MCF 10A (cell line): ENCODE measurements around the gene WWOX. TPM values are rescaled to one million over a fixed set of nuclear protein-coding genes. Genes with fewer than 3 reads are reported as not detected.

Experiments used
- BruUV-seq: library from RNA; stranded (reverse); fragments of 400-500 nt; replicated peaks from 2 replicates; lab custom pipeline; 2021; lab: Mats Ljungman, UMichigan
- CTCF ChIA-PET: fragments of 300-600 bp; sonication (Branson Sonifier 250); formaldehyde crosslinking; extraction: SDS; loops from one replicate; lab custom pipeline; 2021; ENCODE audit warnings: antibody characterized with exemption, inconsistent platforms; lab: Yijun Ruan, JAX
- POLR2A ChIA-PET: fragments of 300-600, 350-650 bp; sonication (Branson Sonifier 250); formaldehyde crosslinking; extraction: SDS; loops from one replicate; lab custom pipeline; 2020; ENCODE audit warnings: antibody characterized with exemption, inconsistent platforms; lab: Yijun Ruan, JAX
- DNase-seq: peaks from one replicate; pipeline ENCODE4 v3.0.0-alpha.2; 2018; ENCODE audit not compliant: unreplicated experiment
- H3K27ac Mint-ChIP-seq: one replicate; pipeline ENCODE4 v1.8.0; 2022; ENCODE audit warnings: mild to moderate bottlenecking, low read depth, mixed read lengths; ENCODE audit not compliant: unreplicated experiment
- H3K27me3 Mint-ChIP-seq: one replicate; pipeline ENCODE4 v1.8.0; 2022; ENCODE audit warnings: mixed read lengths; ENCODE audit not compliant: insufficient read depth, unreplicated experiment
- H3K36me3 Mint-ChIP-seq: one replicate; pipeline ENCODE4 v1.8.0; 2022; ENCODE audit warnings: mild to moderate bottlenecking, moderate library complexity, mixed read lengths; ENCODE audit not compliant: insufficient read depth, unreplicated experiment
- H3K4me1 Mint-ChIP-seq: one replicate; pipeline ENCODE4 v1.8.0; 2022; ENCODE audit warnings: mixed read lengths; ENCODE audit not compliant: insufficient read depth, unreplicated experiment
- H3K4me3 Mint-ChIP-seq: one replicate; pipeline ENCODE4 v1.8.0; 2022; ENCODE audit warnings: mild to moderate bottlenecking, moderate library complexity, mixed read lengths; ENCODE audit not compliant: unreplicated experiment
- H3K9me3 Mint-ChIP-seq: one replicate; pipeline ENCODE4 v1.8.0; 2022; ENCODE audit warnings: mixed read lengths; ENCODE audit not compliant: unreplicated experiment
- intact Hi-C: fragments of 100-400 bp; cut with micrococcal nuclease; formaldehyde crosslinking; loops from 2 replicates; pipeline ENCODE4 v1.14.1; 2022
- total RNA-seq: library from RNA; stranded (reverse); gene quantifications from 2 replicates; pipeline ENCODE4 v1.2.3, GENCODE V29; 2022
- TF ChIP-seq, protein P1 (sequence below): fragments of 200-600 bp; IDR thresholded peaks from one replicate; pipeline ENCODE4 v1.8.0; 2022; ENCODE audit warnings: antibody characterized with exemption, mild to moderate bottlenecking; ENCODE audit not compliant: unreplicated experiment

The WWOX gene
- total RNA-seq, 1 experiment from 2014 or later: 18.1 TPM

DNA sequence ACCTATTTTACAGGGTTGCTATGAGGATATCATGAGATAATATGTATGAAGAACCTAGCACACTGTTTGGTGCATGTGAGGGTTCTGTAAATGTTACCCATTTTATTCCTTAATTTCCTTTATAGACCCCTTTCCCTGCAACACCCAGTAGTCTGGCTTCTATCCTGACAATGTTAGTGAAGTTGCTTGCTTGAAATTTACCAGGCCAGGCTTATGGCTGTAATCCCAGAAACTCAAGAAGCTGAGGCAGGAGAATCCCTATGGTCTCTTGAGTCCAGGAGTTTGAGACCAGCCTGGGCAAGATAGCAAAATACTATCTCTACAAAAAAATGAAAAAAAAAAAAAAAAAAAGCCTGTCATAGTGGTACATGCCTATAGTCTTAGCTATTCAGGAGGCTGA, 779.1 kb downstream of the WWOX start:
- CTCF ChIA-PET: interaction anchor here (0.6 kb wide), 1 partner anchor 179 kb away, joined by 3 read pairs; no protein-coding TSS in a partner anchor
- intact Hi-C loops: no loop called here
- POLR2A ChIA-PET: interaction anchor here (0.9 kb wide), 1 partner anchor 19 kb away, joined by 3 read pairs; no protein-coding TSS in a partner anchor
- H3K4me1 Mint-ChIP-seq: no peaks in the 10 kb centered on the region
- no peaks in the 10 kb centered on the region for H3K27me3 Mint-ChIP-seq
- BruUV-seq: no TSS peak
- H3K36me3 Mint-ChIP-seq: no peaks in the 10 kb centered on the region
- H3K4me3 Mint-ChIP-seq: no peak overlapping the region
- TF ChIP-seq, protein P1, sequence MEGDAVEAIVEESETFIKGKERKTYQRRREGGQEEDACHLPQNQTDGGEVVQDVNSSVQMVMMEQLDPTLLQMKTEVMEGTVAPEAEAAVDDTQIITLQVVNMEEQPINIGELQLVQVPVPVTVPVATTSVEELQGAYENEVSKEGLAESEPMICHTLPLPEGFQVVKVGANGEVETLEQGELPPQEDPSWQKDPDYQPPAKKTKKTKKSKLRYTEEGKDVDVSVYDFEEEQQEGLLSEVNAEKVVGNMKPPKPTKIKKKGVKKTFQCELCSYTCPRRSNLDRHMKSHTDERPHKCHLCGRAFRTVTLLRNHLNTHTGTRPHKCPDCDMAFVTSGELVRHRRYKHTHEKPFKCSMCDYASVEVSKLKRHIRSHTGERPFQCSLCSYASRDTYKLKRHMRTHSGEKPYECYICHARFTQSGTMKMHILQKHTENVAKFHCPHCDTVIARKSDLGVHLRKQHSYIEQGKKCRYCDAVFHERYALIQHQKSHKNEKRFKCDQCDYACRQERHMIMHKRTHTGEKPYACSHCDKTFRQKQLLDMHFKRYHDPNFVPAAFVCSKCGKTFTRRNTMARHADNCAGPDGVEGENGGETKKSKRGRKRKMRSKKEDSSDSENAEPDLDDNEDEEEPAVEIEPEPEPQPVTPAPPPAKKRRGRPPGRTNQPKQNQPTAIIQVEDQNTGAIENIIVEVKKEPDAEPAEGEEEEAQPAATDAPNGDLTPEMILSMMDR: no peak
- H3K27ac Mint-ChIP-seq: no peak overlapping the region
- DNase-seq: no peak
- no peaks in the 10 kb centered on the region for H3K9me3 Mint-ChIP-seq

GRCh38 chr16:78879011-78879410, 779.6 kb downstream of the WWOX start:
- no peak for DNase-seq
- intact Hi-C loops: no loop called here
- no peak overlapping the region for H3K27ac Mint-ChIP-seq
- ChIA-PET CTCF (interaction anchor here (0.8 kb wide), 1 partner anchor 170 kb away, joined by 3 read pairs; no protein-coding TSS in a partner anchor), POLR2A (no interaction called here)
- no peak overlapping the region for H3K4me3 Mint-ChIP-seq
- no peaks in the 10 kb centered on the region for H3K4me1 Mint-ChIP-seq
- TF ChIP-seq, protein P1: no peak
- H3K36me3 Mint-ChIP-seq: no peaks in the 10 kb centered on the region
- BruUV-seq: no TSS peak
- H3K9me3 Mint-ChIP-seq: no peaks in the 10 kb centered on the region
- H3K27me3 Mint-ChIP-seq: no peaks in the 10 kb centered on the region

DNA sequence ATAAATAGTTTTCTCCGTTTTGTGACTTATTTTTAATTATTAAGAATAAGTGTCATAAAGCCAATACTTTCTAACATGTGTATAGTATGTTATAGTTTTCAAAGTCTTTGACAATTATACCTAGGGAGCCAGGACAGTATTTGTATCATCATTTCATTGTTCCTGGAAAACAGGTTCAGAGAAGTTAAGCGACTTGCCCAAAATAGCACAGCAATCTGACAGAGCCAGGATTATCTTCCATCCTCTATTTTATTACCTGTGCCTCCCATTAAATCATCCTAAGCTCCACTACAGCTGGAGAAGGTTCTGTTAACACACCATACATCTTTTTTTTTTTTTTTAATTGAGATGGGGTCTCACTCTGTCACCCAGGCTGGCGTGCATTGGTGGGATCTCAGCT, 782.7 kb downstream of the WWOX start:
- ChIA-PET POLR2A (interaction anchor here (0.7 kb wide), 1 partner anchor 1908 kb away, joined by 3 read pairs; no protein-coding TSS in a partner anchor), CTCF (no interaction called here)
- no peaks in the 10 kb centered on the region for H3K27me3 Mint-ChIP-seq
- H3K4me3 Mint-ChIP-seq: no peak overlapping the region
- BruUV-seq: no TSS peak
- peaks cover 5% of the 10 kb centered on the region for H3K4me1 Mint-ChIP-seq
- H3K27ac Mint-ChIP-seq: no peak overlapping the region
- H3K36me3 Mint-ChIP-seq: no peaks in the 10 kb centered on the region
- no peaks in the 10 kb centered on the region for H3K9me3 Mint-ChIP-seq
- TF ChIP-seq, protein P1: no peak
- intact Hi-C loops: no loop called here
- no peak for DNase-seq

GRCh38 chr16:78882751-78883150, 783.3 kb downstream of the WWOX start:
- TF ChIP-seq, protein P1: no peak
- Mint-ChIP-seq H3K9me3 (no peaks in the 10 kb centered on the region), H3K27me3 (peaks cover 6% of the 10 kb centered on the region), H3K27ac (no peak overlapping the region), H3K4me1 (peaks cover 5% of the 10 kb centered on the region), H3K4me3 (no peak overlapping the region), H3K36me3 (no peaks in the 10 kb centered on the region)
- no TSS peak for BruUV-seq
- POLR2A ChIA-PET: interaction anchor here (0.7 kb wide), 1 partner anchor 1909 kb away, joined by 3 read pairs; no protein-coding TSS in a partner anchor
- intact Hi-C loops: no loop called here
- CTCF ChIA-PET: no interaction called here
- DNase-seq: no peak
